Eye (tissue), 1 donor: Measurements from ENCODE around the gene SLC38A8.

Source experiments
- DNase-seq: peaks from one replicate; pipeline ENCODE4 v3.0.0-alpha.2; 2015

Gene SLC38A8

DNA sequence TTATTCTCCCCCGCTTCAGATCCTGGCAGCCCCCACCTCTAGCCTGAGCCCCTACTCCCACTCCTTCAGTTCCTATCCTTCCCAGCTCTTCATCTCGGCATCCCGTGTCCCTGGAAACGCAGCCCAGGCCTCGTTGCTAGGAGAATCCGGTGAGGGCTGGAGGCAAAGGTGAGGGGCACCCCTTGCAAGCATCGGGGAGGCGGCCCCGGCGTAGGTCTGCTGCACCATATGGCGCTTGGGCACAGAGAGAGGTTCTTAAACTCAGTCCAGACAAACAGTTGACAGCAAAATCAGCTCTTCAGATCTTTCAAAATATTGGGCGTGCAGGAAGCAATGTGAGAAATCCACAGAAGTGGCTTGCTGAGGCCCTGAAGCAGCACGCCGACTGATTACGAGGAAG, 15.0 kb downstream of the SLC38A8 start:
- no peak for DNase-seq

GRCh38 chr16:84026606-84027005, 16.0 kb downstream of the SLC38A8 start:
- no peak for DNase-seq

DNA sequence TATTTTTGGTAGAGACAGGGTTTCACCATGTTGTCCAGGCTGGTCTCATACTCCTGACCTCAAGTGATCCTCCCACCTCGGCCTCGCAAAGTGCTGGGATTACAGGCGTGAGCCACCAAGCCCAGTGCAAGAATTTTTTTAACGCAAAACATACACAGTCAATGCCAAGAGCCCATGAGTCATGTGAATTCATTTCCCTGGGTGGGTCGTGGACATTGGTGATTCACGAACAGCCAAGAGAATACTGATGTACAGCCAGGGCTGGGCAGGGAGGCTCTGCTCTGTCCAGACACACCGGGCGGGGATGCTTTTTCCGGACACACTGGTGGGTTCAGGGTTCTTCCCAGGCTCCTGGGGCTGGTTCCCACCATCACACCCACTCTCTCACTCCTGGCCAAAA, 17.7 kb downstream of the SLC38A8 start:
- no peak for DNase-seq

- DNase-seq, result no peak
Observed at GRCh38 chr16:84022644-84023043, 20.0 kb downstream of the SLC38A8 start.

DNA sequence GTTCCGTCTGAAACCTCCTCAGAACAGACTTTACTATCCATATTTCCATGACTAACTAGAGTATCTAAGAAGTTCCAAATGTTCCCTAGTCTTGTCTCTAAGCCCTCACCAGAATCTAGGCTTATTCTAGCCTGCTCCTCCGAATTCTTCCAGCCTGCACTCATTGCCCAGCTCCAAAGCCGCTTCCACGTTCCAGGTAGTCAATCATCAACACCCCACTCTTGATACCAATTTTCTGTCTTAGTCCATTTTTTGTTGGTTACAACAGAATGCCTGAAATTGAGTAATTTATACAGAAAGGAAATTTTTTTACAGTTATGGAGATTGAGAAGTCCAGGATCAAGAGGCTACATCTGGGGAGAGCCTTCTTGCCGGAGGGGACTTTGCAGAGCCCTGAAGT, 21.1 kb downstream of the SLC38A8 start:
- DNase-seq, result no peak

DNA sequence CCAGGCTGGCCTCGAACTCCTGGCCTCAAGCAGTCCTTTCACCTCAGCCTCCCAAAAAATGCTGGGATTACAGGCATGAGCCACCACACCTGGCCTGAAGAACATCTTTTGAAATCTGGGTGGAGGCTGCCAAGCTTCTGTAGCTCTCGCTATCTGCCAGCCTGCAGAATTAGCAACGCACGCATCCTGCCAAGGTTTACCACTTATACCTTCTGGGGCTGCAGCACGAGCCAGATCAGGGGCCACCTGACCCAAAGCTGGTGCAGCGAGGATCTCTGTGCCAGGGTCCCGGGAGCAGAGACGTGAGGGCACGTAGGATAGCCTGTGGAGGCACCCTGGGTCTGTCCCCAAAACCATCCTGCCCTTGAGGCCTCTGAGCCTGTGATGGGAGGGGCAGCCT, 22.2 kb downstream of the SLC38A8 start:
- no peak for DNase-seq

DNA sequence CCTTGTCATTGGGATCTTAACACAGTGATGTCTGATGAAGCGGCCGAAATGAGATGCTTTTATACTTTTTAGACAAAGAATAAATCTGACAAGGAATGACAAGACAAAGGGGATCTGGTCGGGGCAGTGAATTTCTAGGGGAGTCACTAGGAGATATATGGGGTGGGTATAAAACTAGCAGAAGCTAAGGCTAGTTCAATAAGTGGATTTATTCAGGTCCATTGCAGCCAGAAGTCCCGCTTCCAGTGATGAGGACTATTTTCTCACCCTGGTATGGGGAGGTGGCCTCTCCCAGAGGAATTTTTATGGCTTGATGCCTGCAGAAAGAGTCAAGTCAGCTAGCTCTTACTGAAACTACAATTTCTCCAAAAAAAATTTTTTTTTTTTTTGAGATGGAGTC, 23.9 kb downstream of the SLC38A8 start:
- DNase-seq, result no peak

DNA sequence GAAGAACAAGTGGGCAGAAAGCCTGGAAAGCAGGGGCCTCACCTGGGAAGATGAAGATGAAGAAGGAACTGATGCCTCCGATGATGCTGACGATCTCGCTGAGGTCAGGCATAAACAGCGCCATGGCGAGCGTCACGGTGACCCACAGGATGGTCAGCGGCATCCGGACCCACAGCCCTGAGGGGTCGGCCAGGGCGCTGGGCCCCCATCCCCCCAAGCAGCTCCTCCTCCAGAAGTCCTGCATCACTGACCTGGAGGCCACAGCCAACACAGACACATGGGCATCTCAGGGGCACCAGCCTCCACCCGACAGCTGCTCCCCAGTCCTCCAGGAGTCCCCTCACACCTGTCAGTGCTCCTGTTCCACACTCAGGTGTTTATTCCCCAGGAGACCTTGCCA, 26.1 kb downstream of the SLC38A8 start:
- no peak for DNase-seq

- no peak for DNase-seq
Observed at GRCh38 chr16:84015399-84015798, 27.2 kb downstream of the SLC38A8 start.

- DNase-seq, result no peak
Observed at GRCh38 chr16:84014570-84015327, 27.8 kb downstream of the SLC38A8 start.

DNA sequence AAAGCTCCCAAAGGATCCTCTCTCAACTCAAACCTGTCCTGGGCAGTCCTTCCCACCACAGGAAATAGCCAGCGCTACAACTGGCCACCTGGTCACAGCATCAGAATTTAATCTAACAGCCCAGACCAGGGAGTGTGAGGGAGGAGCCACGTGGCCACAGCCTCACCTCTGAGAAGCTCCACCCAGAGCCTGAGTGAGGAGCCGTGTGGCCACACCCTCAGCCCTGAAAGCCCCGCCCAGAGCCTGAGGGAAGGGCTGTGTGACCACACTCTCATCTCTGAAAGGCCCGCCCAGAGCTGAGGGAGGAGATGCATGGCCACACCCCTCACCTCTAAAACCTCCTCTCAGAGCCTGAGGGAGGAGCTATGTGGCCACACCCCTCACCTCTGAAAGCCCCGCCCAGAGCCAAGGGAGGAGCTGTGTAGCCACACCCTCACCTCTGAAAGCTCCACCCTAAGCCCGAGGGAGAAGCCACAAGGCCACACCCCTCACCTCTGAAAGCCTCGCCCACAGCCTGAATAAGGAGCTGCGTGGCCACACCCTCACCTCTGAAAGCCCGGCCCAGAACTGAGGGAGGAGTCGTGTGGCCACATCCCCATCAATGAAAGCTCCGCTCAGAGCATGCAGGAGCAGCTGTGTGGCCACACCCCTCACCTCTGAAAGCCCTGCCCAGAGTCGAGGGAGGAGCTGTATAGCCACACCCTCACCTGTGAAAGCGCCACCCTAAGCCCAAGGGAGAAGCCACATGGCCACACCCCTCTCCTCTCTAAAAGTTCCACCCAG, 28.6 kb downstream of the SLC38A8 start:
- peak; percentile 65 for DNase-seq

- no peak for DNase-seq
Observed at GRCh38 chr16:84009282-84009681, 33.3 kb downstream of the SLC38A8 start.

DNA sequence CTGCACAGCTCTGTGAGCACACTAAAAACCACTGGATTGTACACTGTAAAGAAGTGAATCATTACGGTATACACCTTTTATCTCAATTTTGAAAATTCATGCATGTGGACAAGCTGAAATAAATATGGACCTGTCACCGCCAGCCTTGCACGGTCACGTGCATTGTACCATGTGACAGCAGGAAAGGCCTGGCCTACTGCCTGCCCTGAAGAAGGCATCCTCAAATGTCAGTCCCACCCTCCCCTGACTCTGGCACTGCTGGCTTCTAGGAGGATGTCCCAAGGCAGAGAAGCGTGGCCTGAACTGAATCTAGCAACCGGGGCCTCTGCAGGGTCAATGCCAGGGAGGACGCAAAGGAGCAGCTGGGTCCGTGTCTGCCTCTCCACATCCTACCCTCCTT, 34.6 kb downstream of the SLC38A8 start:
- DNase-seq, result no peak

- no peak for DNase-seq
Observed at GRCh38 chr16:84007520-84007919, 35.1 kb downstream of the SLC38A8 start.

GRCh38 chr16:84005391-84005790, 37.2 kb downstream of the SLC38A8 start:
- DNase-seq, result no peak

- no peak for DNase-seq
Observed at GRCh38 chr16:84004442-84004841, 38.2 kb downstream of the SLC38A8 start.

DNA sequence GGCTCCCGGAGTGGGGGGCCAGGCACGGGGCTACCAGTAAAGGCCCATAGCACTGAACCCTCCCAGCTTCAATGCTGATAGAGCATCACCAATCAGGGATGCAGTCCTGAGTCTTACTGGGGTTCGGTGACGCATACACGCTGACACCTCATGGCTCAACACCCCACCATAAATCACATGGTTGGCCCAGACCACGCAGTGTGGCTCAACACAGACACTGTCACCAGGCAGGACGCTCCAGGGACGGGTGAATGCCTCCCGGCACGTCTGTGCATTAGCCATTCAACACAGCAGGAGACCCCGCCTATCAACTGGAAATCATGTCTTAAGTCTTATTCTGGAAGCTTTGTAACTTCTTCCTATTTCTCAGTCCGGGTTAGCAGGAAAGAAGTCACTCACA, 39.6 kb downstream of the SLC38A8 start:
- DNase-seq, result no peak

GRCh38 chr16:84001726-84002125, 40.9 kb downstream of the SLC38A8 start:
- DNase-seq, result no peak

GRCh38 chr16:84000989-84001642, 41.5 kb downstream of the SLC38A8 start:
- DNase-seq, result no peak

GRCh38 chr16:83998091-83998490, 44.5 kb downstream of the SLC38A8 start:
- DNase-seq, result no peak

GRCh38 chr16:83996481-83997252, 45.9 kb downstream of the SLC38A8 start:
- no peak for DNase-seq

GRCh38 chr16:83995754-83996153, 46.8 kb downstream of the SLC38A8 start:
- peak; percentile 88 for DNase-seq

DNA sequence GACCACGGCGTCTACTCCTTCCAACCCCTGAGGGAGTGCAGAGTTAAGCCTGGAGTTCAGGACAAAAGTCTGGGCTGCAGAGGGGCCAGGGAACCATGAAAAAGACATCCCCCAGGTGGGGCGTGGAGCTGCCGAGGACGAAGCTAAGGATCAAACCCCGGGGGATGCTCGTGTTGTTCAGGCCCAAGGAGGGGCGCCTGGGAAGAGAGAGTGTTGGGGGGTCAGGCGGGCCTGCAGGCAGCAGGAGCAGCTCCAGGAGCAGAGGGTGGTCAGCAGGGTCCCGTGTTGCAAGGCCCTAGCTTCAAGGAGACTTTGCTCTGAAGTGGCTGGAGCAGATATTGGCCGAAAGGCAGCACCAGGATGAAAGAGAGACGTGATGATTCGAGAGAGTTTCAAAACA, 47.9 kb downstream of the SLC38A8 start:
- DNase-seq, result no peak
